SH-SY5Y (cell line): ENCODE data around the gene PDGFD.

Source experiments
- GATA2 ChIP-seq: IDR thresholded peaks from 2 replicates; pipeline ENCODE4 v1.6.1; 2011; ENCODE audit warnings: mild to moderate bottlenecking, low read depth, low read length
- GATA3 ChIP-seq: IDR thresholded peaks from 2 replicates; pipeline ENCODE4 v1.6.1; 2011; ENCODE audit warnings: low read depth, mild to moderate bottlenecking, low read length, moderate library complexity

Gene PDGFD

GRCh38 chr11:104093426-104094280 is 70.3 kb downstream of the PDGFD start:
- TF ChIP-seq GATA3: no peak
- TF ChIP-seq GATA2: no peak

DNA sequence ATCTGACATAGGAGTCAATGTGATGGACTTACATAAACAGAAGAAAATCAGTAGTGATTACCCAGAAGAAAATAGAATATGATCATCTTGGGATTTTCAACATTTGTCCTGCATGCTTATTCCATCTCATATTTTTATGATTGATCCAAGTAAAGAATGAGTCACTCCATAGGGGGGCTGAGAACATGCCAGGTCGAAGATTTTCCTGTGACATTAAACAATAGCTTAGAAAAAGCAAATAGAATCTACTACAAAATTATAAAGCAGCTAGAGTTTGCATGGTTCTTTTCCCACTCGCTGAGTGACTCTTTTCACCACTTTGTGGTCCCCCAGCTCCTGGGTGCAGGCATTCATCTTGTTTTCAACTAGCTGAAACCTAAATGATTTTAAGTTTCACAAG is 71.2 kb downstream of the PDGFD start:
- no peak for TF ChIP-seq GATA2
- no peak for TF ChIP-seq GATA3

DNA sequence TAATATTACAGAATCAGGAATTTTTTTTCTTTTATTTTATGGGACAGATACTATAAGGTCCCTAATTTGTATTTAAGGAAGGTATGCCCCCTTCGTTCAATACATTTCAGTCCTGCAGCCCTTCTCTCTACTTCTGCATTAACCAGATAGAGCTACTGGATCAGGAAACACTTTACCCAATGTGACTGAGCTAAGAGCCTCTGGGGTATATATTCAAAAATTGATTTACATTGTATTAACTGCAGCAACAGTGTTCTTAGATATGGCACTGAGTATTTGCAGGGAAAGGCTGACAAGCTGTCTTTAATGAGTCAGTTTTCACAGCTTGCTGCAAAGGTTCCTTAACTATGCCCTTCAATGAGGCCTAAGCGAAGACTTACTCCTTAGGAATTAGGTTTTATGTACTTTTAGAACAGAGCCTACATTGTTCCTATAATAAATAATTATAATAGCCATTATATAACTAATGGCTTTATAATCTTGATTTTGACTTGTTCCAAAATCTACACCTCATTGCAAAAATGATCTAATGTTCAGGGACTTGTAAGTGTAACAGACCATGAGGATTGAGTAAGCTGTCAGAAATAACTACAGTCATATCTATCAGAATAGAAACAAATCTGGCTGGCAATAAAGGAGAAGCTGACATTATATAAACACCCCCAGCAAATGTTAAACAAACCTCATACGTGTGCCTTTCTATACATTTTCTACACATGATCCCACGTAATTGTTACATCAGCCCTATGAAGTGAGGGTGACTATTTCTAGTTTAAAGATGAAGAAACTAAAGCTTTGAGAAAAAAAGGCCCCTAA is 72.5 kb downstream of the PDGFD start:
- TF ChIP-seq GATA3 (no peak), GATA2 (no peak)

GRCh38 chr11:104090767-104091166 is 73.2 kb downstream of the PDGFD start:
- TF ChIP-seq GATA2: no peak

DNA sequence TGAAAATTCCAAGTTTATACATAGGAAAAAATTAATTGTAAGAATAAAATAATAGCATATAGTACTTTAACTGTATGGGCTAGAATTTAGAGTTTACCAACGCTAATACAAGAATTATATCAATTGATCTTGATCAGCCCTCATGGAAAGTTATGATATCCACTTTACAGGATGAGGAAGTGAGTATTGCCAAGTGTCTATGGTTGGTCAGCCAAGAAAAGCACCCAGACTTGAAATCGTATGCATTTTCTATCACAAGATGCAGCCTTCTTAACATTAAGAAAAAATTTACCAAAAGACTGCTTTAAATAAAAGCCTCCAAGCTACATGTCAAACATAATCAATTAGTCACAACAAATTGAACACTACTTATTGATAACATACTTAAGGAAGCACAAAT is 74.5 kb downstream of the PDGFD start:
- TF ChIP-seq GATA3: no peak
- no peak for TF ChIP-seq GATA2

DNA sequence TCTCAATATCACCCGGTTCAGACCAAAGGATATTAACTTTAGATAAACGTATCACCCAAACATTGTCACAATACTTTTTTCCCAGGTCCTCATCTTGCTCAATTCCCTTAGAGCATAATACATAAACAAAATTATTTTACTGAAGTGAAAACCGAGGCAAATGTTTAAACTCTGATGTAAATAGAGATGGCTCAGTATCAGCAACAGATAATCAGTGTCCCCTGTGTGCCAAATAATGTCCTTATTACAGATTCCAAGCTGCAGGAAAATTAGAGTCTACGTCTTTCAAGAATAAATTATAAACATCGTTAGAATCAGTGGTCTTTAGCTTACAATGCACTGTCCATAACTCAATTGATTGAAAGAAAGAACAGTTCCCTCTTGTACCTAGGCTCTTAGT is 77.3 kb downstream of the PDGFD start:
- no peak for TF ChIP-seq GATA3
- TF ChIP-seq GATA2: no peak

DNA sequence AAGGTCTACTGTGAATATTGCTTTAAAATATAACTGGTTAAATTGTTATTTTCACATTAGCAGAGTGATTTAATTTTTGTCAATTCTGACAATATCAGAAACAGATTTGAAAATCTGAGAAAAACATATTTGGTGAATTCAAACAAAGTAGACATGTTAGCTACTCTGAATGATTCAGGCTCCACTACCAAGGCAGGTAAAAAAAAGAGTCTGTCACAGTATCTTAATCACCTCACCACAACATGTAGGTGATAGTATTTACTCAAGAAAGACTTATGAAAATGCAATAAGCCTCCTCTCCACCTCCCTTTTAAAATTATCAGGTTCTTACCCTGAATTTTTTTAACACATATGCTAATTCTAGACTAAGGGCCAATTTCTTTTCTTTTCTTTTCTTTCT is 85.0 kb downstream of the PDGFD start:
- TF ChIP-seq GATA2: no peak

DNA sequence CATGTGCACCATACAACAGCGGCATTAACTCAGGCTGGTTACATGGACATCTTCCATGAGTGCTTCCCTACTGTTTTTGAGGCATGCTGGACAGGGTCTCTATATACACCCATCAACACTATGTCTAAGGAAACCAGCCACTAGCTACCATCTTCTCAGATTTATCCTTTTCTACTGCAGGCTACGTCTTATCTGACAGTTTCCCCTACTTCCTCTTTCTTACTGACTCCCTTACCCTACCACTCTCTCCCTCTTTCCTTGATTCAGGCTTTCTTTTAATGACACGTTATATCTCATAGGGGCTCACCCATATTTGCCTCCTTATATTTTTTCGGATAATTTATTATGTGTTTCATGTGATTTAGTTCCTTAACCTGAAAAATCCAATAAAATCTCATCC is 85.7 kb downstream of the PDGFD start:
- TF ChIP-seq GATA2 (no peak), GATA3 (no peak)

- TF ChIP-seq GATA2 (no peak), GATA3 (no peak)
Observed at GRCh38 chr11:104076455-104076854, 87.5 kb downstream of the PDGFD start.

- TF ChIP-seq GATA3 (no peak), GATA2 (no peak)
Observed at GRCh38 chr11:104075706-104076105, 88.2 kb downstream of the PDGFD start.

DNA sequence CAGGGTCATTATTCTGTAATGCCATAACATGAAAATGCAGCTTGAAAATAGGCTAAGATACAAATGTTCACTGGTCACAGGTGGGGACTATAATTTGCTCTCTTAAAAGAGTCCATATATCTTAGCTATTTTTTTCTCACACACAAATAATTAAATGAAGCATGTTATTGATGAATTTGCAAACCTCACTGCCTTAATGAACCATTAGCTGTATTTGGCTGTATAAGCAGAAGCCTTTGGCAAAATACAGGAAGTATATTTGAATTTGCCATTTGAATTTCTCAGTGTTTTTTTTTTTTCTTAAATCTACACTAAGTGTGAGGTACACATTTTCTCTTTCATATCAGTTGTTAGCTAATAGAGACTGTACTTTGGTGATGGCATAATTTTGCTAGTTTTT is 88.9 kb downstream of the PDGFD start:
- TF ChIP-seq GATA2 (no peak), GATA3 (no peak)

GRCh38 chr11:104073950-104074705 is 89.8 kb downstream of the PDGFD start:
- TF ChIP-seq GATA3 (no peak), GATA2 (no peak)

DNA sequence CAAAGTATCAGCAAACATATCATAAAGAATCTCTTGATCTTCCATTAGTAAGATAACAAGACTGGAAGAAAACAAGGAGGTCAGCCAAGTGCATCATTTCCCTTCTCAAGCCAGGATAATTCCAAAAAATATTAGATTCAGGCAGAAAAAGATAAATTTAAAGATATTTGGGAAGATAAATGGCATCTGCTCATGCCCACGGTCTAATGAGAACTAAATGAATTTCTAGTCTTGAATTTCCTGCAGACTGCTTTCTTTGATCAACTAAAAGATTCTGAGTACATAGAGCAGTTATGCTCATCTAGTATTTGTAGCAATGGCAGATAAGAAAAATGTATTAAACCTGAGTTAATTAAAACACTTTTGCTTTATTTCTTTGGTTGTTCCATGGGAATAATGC is 96.4 kb downstream of the PDGFD start:
- TF ChIP-seq GATA3: no peak

- TF ChIP-seq GATA2: no peak
- TF ChIP-seq GATA3: no peak
Observed at GRCh38 chr11:104064034-104064630, 99.8 kb downstream of the PDGFD start.
